DND-41 (cell line): ENCODE data around the gene YJEFN3.

Source experiments
- CTCF ChIP-seq: IDR thresholded peaks from 2 replicates; pipeline ENCODE4 v1.5.1; 2012; ENCODE audit warnings: borderline replicate concordance, low read length, moderate library complexity, mild to moderate bottlenecking; ENCODE audit not compliant: poor library complexity, severe bottlenecking; ENCODE audit errors: extremely low read depth
- EZH2 ChIP-seq: IDR thresholded peaks from 3 replicates; pipeline ENCODE4 v1.6.1; 2012; ENCODE audit warnings: borderline replicate concordance, low read depth, mild to moderate bottlenecking, moderate library complexity, low read length, inconsistent platforms; ENCODE audit not compliant: severe bottlenecking

- TF ChIP-seq CTCF (peak; percentile 54), EZH2 (no peak)
Measured at GRCh38 chr19:19552798-19553197, 24.1 kb downstream of the YJEFN3 start.
